NB4 (cell line): ENCODE data around the gene ATP5MK.

Source experiments
- CTCF ChIP-seq: IDR thresholded peaks from one replicate; pipeline ENCODE4 v1.5.1; 2012; ENCODE audit warnings: low read depth, low read length
- POLR2A ChIP-seq: IDR thresholded peaks from 2 replicates; pipeline ENCODE4 v1.6.1; 2011; ENCODE audit warnings: mild to moderate bottlenecking; ENCODE audit not compliant: insufficient read length; ENCODE audit errors: extremely low read depth

- TF ChIP-seq CTCF (no peak), POLR2A (no peak)
Observed at GRCh38 chr10:103395754-103396066, 565 bp downstream of the ATP5MK start.
